GM18867 (cell line): ENCODE data around the gene EDC3.
A peak's percentile ranks its signal among the peaks of the same experiment; 100 is the strongest.
"Not testable (repeated sequence)": the region's sequence is repeated elsewhere in the genome, so short reads cannot be mapped to it uniquely, and the experiment has no call there.

Experiments
- ATAC-seq: cut with Tn5 transposase; IDR thresholded peaks from one replicate; pipeline ENCODE4 v1.9.1; 2021; ENCODE audit warnings: mild to moderate bottlenecking, moderate library complexity; ENCODE audit not compliant: unreplicated experiment

Gene EDC3

GRCh38 chr15:74612677-74613076 lies 83.1 kb downstream of the EDC3 start:
- no peak for ATAC-seq

GRCh38 chr15:74611834-74612233 lies 84.0 kb downstream of the EDC3 start:
- ATAC-seq: no peak

- ATAC-seq: no peak
Observed at GRCh38 chr15:74611341-74611740, 84.5 kb downstream of the EDC3 start.

DNA sequence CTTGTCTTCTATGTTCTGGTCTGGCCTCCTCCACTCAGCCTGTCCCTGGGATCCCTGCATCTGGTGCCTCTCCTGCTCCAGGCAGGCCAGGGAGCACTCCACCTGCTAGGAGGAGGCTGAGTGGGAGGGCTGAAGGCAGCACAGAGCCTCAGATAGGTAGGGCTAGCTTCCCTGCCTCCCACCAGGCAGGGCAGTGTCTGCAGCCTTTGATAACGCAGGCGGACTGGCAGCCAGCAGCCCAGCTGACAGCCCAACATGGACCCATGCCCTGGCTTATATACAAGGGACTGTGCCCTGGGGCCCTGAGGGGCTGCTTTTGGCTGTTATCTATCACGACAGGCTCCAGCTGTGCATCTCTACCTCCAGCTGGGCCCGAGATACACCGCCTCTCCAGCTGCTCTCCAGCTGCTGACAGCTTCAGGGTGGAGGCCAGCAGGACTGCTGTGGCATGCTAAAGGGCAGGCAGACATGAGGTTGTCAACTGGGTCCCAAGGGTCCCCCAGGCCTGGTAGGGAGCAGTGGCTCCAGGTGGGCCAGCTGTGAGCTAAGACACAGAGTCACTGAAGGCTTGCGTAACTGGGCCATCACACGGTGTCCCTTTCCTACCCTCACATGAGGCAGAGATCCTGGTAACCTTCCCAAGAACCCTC lies 85.4 kb downstream of the EDC3 start:
- no peak for ATAC-seq

- no peak for ATAC-seq
Observed at GRCh38 chr15:74609938-74610301, 85.9 kb downstream of the EDC3 start.

- no peak for ATAC-seq
Observed at GRCh38 chr15:74608786-74609185, 87.0 kb downstream of the EDC3 start.

- ATAC-seq: no peak
Observed at GRCh38 chr15:74605795-74606150, 90.1 kb downstream of the EDC3 start.

- no peak for ATAC-seq
Observed at GRCh38 chr15:74604983-74605794, 90.6 kb downstream of the EDC3 start.

DNA sequence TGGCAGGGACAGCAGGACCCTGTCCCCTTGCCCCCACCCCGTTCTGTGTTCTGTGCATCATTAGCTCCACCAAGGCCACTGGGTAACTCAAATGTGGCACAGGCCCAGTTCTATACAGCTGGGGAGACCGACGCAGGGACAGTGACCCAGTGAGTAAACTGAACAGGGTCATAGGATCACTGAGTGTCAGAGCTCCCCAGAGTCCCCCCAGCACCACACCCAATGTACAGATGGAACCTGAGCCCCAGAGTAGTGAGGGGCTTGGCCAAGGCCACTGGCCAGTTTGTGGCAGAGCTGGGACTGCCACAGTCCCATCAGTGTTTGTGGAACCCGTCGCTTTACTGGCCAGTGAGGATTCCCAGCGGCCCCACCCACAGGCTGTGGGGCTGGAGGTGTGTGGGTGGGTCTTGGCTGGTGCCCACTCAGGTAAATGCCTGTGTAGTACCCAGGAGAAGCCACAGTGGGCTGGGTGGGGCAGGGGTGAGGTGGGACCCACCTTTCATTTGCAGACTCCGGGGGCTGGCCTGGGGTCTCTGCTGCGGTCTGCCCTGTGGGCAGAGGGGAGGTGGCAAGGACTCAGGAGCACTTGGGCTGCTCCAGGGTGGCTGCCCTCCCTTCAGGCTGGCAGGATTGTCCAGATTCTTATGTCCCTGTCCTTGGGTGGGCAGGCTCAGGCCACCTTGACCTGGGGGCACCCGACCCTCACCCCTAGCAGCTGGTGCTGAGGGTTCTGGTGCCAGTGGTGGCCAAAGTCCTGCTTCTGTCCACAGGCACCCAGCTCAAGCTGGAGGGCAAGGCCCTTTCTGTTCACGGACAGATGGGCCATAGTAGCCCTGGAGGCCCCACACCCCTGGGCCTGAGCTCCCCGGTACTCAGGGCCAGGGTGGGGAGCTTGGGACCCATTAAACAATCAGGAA lies 91.8 kb downstream of the EDC3 start:
- no peak for ATAC-seq

DNA sequence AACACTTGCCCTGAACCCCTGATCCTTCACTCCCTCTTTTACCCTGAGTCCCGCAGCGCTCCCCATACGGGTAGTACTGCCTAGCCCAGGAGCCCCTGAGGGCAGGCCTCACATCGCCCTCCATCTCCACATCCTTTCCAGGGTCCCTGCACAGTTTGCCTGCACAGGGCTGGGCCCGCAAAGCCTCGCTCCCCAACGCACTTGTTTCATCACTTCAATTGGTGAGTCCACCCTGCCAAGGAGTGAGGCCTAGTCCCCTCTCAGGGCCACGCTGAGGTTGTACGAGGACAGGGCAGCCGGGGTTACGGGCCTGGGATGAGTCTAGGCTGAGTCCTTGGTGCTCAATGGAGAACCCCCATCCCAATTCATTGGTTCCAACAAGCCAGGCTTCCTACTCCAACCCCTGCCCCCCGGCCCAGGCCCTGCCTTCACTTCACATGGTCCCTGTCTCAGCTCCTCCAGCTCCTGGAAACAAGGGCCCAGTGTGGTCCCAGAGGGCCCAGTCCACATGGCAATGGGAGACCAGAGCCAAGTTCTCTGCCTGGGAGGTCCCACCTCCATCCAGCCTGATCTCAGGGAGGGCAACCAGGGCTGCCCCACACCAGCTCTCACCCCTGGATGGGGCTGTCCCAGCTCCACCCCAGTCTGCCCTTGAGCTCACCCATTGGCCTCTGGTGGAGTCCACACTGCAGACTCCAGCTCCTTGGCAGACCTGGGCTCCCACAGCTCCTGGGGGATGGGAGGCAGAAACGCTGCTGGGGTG lies 92.6 kb downstream of the EDC3 start:
- ATAC-seq: no peak

DNA sequence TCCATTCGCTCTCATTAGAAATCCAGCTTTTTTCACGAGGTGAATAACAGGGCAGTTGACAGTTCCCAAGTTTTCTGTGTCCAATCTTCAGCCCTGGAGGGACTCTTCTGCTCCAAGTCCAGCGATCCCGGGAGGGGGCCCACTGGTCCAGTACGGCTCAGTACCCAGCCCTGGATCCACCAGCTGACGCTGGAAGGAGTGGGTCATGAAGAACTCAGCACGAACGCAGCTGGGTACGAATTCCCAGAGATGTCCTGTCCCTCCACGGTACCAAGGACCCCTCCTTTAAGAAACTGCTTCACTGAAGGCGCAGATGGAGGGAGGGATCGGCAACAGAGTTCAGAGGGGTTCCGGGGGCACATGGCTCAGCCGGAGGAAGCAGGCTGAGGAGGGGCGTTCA lies 96.7 kb downstream of the EDC3 start:
- ATAC-seq: no peak

DNA sequence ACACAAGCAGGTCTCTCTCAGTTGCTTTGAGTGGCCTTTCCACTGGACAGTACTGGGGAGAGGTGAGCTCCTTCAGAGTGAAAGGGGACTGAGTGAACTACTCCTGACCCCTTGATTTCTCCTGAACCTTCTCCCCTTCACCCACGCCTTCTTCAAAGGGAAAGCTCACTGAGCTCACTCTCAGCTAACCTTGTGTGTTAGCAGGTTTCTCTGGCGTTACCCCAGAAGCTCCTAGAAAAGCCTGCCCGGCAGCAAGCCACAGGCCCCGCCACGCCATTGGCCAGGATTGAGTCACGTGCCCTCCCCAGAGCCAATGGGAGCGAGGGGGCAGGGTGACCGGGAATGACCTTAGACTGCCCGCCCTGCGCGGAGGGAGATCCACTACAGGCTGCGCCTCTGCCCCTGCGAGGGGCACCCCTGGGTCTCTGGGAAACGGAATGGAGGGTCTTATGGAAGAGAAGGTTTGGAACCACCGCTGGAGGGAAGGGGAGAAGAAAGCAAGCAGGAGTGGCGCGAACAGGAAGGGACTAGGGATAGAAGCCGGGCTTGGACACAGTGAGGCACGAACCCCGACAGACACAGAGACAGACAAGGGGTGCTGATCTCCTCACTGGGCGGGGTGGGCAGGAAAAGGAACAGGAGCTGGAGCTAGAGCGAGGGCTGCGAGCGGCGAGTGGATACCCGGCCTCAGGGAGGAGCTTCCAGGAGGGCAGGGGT lies 97.5 kb downstream of the EDC3 start:
- ATAC-seq: peak; percentile 89

DNA sequence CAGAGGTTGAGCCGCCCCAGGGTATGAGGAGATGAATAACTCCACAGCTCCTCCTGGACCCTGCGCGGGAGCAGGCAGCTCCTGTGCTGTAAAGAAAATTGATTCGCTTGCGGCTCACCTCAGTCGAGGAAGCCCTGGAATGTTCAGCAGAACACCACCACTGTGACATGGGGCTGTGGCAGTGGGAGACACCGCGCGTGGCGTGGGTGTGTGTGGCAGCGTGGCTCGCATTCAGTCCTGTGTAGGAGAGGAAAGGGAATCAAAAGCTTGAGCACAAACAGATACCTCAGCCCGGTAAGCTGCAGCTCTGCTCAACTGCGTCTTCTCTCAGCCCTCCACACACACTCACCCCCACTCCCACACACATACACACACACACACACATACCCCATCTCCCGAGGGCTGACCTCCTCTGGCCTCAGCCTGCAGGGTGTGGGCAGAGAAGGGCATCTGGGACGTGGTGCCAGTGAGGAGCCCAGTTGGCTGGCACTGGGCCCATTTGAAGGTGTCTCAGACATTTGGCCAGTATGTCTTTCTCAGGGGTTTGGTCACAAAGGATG lies 98.6 kb downstream of the EDC3 start:
- not testable (repeated sequence) for ATAC-seq

GRCh38 chr15:74596736-74597135 lies 99.1 kb downstream of the EDC3 start:
- ATAC-seq: not testable (repeated sequence)

DNA sequence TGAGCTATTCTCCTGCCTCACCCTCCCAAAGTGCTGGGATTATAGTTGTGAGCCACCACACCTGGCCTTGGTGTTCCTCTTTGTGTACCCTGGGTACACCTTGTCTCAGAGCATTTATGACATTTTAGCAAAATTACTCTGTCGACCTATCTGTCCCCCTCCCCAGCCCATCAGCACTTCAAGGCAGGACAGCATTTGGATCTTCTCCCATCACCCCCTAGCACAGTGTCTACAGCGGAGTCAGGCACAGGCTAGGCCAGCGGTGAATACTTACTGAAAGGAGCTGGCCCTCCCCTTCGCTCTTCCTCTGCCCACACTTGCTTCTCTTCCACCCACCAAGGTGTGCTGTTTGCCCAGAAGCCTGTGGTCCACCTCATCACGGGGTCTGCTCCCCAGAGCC lies 100.6 kb downstream of the EDC3 start:
- ATAC-seq: no peak

- ATAC-seq: no peak
Observed at GRCh38 chr15:74594455-74594854, 101.4 kb downstream of the EDC3 start.

DNA sequence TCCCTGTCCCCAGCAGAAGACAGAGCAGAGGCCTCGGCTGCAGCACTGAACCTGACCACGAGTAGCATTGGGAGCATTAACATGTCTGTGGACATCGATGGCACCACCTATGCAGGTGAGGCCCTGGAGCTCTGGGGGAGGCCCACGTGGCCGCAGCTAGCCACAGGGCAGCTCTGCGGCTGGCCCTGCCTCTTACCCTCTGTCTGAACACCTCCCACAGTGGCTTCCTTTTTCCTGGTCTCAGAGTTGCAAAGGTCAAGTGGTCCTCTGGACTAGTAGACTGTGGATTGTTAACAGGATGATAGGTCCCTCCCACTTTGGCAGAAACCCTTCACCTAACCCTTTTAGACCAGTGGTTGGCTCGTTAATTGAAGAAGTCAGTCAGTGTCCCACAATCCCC lies 102.7 kb downstream of the EDC3 start:
- ATAC-seq: no peak

GRCh38 chr15:74592222-74592621 lies 103.6 kb downstream of the EDC3 start:
- no peak for ATAC-seq

- ATAC-seq: no peak
Observed at GRCh38 chr15:74589826-74590225, 106.0 kb downstream of the EDC3 start.

GRCh38 chr15:74585857-74586256 lies 110.0 kb downstream of the EDC3 start:
- no peak for ATAC-seq
